ENCODE results near the gene AMOT. TPM values are rescaled to one million over a fixed set of nuclear protein-coding genes. Genes with fewer than 3 reads are reported as not detected.

The AMOT gene
- polyA plus RNA-seq, 1 donor (not counting 4 experiments of a cell fraction or from before 2014, with no cell fraction given), result 0.21 TPM

DNA sequence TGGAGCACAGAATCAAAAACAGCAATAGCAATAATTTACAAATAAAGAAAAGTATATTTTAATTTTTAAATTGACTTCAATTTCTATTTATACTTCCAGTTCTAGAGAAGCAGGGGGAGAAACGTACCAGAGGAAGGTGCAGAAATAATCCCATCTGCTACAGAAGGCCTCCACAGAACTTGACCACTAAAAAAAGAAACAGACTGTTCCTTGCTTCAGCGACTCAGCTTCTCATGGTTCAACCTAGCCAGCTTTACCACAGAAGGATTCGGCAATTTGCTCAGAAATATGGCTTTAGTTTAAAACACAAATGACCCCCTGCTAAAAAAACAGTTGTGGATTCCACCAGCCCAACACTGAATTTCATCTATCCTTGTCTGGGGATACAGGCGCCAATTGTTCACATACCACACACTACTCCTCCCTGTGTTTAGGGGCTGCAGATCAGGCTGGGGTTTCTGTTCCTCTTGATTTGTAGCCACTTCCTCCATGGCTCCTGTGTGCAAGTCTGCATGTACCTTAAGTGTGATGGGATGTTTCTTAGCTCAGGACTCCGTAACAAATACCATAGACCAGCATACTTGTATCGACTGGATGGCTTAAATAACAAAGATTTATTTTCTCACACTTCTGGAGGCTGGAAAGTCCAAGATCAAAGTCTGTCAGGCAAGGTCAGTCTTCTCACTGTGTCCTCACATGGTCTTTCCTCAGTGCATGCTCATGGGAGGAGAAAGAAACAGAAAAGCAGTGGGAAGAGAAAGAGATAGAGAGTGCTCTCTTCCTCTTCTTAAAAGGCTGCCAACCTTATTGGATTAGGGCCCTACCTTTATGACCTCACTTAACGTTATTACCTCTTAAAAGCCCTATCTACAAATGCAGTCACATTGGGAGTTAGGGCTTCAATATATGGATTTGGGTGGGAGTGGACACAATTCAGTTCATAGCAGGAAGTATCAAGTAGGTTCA is 79.1 kb downstream of the AMOT start:
- DNase-seq (ENCODE audit: low read depth, low spot score), result no peak

DNA sequence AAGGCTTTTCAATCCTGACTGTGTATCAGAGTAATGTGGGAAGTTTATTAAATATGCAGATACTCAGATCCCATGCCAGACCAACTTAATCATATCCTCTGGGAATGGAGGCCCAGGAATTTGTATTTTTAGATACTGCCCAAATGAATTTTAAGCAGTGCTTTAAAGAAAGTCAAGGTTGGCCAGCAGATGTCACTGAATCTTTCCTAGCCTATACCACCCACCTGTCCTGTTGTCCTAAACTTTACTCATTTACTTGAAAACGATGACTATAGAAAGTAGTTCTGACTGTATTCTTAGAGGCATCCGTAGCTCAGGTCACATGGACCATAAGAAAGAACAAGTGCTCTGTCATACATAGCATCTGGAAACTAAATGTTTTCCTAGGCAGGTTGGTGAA is 79.9 kb downstream of the AMOT start:
- H3K9me3 ChIP-seq (ENCODE audit: control insufficient read depth, low read depth, low read length), result no peaks in the 10 kb centered on the region
- no peaks in the 10 kb centered on the region for H3K79me2 ChIP-seq (ENCODE audit: control insufficient read depth, insufficient read depth, low read length)
- H3K4me3 ChIP-seq (ENCODE audit: control insufficient read depth in 2 of 3, extremely low read depth in 1 of 3, insufficient read depth in 2 of 3, low read depth in 1 of 3, low read length in 3 of 3), result no peak overlapping the region
- H3K9me1 ChIP-seq (ENCODE audit: control insufficient read depth, extremely low read depth, insufficient read depth, low read length), result no peaks in the 10 kb centered on the region
- no peak for DNase-seq (ENCODE audit: low read depth, low spot score)
- no peak for FAIRE-seq
- no peaks in the 10 kb centered on the region for H3K4me1 ChIP-seq (ENCODE audit: control insufficient read depth, extremely low read depth, insufficient read depth, low read length)
- H3K4me2 ChIP-seq (ENCODE audit: control insufficient read depth, extremely low read depth, insufficient read depth, low read depth, low read length), result no peak overlapping the region
- no peaks in the 10 kb centered on the region for H4K20me1 ChIP-seq (ENCODE audit: control insufficient read depth, extremely low read depth, insufficient read depth, low read length)
- H3K36me3 ChIP-seq (ENCODE audit: control insufficient read depth in 2 of 2, extremely low read depth in 1 of 2, insufficient read depth in 2 of 2, low read length in 2 of 2), result no peaks in the 10 kb centered on the region
- H3K27me3 ChIP-seq (ENCODE audit: control insufficient read depth, extremely low read depth, insufficient read depth, low read length), result peaks cover 2% of the 10 kb centered on the region
- no peak overlapping the region for H3K27ac ChIP-seq (ENCODE audit: control insufficient read depth, insufficient read depth, low read length)
- no peak overlapping the region for H2AFZ ChIP-seq (ENCODE audit: control insufficient read depth, low read length)
- no peak for TF ChIP-seq EZH2 (IDR thresholded peaks at IDR 0.05; ENCODE audit: low read length)
- TF ChIP-seq, protein P1, sequence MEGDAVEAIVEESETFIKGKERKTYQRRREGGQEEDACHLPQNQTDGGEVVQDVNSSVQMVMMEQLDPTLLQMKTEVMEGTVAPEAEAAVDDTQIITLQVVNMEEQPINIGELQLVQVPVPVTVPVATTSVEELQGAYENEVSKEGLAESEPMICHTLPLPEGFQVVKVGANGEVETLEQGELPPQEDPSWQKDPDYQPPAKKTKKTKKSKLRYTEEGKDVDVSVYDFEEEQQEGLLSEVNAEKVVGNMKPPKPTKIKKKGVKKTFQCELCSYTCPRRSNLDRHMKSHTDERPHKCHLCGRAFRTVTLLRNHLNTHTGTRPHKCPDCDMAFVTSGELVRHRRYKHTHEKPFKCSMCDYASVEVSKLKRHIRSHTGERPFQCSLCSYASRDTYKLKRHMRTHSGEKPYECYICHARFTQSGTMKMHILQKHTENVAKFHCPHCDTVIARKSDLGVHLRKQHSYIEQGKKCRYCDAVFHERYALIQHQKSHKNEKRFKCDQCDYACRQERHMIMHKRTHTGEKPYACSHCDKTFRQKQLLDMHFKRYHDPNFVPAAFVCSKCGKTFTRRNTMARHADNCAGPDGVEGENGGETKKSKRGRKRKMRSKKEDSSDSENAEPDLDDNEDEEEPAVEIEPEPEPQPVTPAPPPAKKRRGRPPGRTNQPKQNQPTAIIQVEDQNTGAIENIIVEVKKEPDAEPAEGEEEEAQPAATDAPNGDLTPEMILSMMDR (optimal IDR thresholded peaks at IDR 0.05 in 1 of 3, IDR thresholded peaks at IDR 0.05 in 1 of 3, conservative IDR thresholded peaks at IDR 0.05 in 1 of 3; ENCODE audit: extremely low read depth in 1 of 3, insufficient read depth in 2 of 3, low read length in 3 of 3), result no peak
- H3K9ac ChIP-seq (ENCODE audit: control insufficient read depth, extremely low read depth, insufficient read depth, low read length), result no peak overlapping the region
- dilution Hi-C loops (cut with MboI; ENCODE audit: extremely low pct_ligation_motif_present, low sequenced_read_pairs), result no loop called here

More for the DNA sequence above, 79.1 kb downstream of the AMOT start:
- Histone ChIP-seq H4K20me1 (ENCODE audit: control insufficient read depth, extremely low read depth, insufficient read depth, low read length) (no peaks in the 10 kb centered on the region), H3K4me2 (ENCODE audit: control insufficient read depth, extremely low read depth, insufficient read depth, low read depth, low read length) (no peak overlapping the region), H3K9ac (ENCODE audit: control insufficient read depth, extremely low read depth, insufficient read depth, low read length) (no peak overlapping the region), H3K79me2 (ENCODE audit: control insufficient read depth, insufficient read depth, low read length) (no peaks in the 10 kb centered on the region), H2AFZ (ENCODE audit: control insufficient read depth, low read length) (no peak overlapping the region), H3K27ac (ENCODE audit: control insufficient read depth, insufficient read depth, low read length) (no peak overlapping the region), H3K27me3 (ENCODE audit: control insufficient read depth, extremely low read depth, insufficient read depth, low read length) (peaks cover 2% of the 10 kb centered on the region), H3K36me3 (ENCODE audit: control insufficient read depth in 2 of 2, extremely low read depth in 1 of 2, insufficient read depth in 2 of 2, low read length in 2 of 2) (no peaks in the 10 kb centered on the region), H3K4me3 (ENCODE audit: control insufficient read depth in 2 of 3, extremely low read depth in 1 of 3, insufficient read depth in 2 of 3, low read depth in 1 of 3, low read length in 3 of 3) (no peak overlapping the region), H3K9me3 (ENCODE audit: control insufficient read depth, low read depth, low read length) (no peaks in the 10 kb centered on the region), H3K9me1 (ENCODE audit: control insufficient read depth, extremely low read depth, insufficient read depth, low read length) (no peaks in the 10 kb centered on the region), H3K4me1 (ENCODE audit: control insufficient read depth, extremely low read depth, insufficient read depth, low read length) (no peaks in the 10 kb centered on the region)
- TF ChIP-seq, protein P1 (optimal IDR thresholded peaks at IDR 0.05 in 1 of 3, IDR thresholded peaks at IDR 0.05 in 1 of 3, conservative IDR thresholded peaks at IDR 0.05 in 1 of 3; ENCODE audit: extremely low read depth in 1 of 3, insufficient read depth in 2 of 3, low read length in 3 of 3), result no peak
- no peak for TF ChIP-seq EZH2 (IDR thresholded peaks at IDR 0.05; ENCODE audit: low read length)
- dilution Hi-C loops (cut with MboI; ENCODE audit: extremely low pct_ligation_motif_present, low sequenced_read_pairs), result no loop called here
- no peak for FAIRE-seq

Measured in keratinocyte (primary cell).